ENCODE data around the gene LMAN2.

LMAN2 gene

GRCh38 chr5:177388521-177389052 is 37.1 kb upstream of the LMAN2 start:
- Histone ChIP-seq H3K36me3 (ENCODE audit: control insufficient read depth, insufficient read depth, low read length) (no peaks in the 10 kb centered on the region), H3K27me3 (replicated peaks; ENCODE audit: control insufficient read depth, insufficient read depth, low read length) (no peaks in the 10 kb centered on the region; the same call in 1 of the 2 replicates), H3K4me3 (replicated peaks; ENCODE audit: low read depth, low read length) (no peak overlapping the region)
- no peak for DNase-seq (ENCODE audit: extremely low read depth, insufficient read length)
- TF ChIP-seq, protein P1, sequence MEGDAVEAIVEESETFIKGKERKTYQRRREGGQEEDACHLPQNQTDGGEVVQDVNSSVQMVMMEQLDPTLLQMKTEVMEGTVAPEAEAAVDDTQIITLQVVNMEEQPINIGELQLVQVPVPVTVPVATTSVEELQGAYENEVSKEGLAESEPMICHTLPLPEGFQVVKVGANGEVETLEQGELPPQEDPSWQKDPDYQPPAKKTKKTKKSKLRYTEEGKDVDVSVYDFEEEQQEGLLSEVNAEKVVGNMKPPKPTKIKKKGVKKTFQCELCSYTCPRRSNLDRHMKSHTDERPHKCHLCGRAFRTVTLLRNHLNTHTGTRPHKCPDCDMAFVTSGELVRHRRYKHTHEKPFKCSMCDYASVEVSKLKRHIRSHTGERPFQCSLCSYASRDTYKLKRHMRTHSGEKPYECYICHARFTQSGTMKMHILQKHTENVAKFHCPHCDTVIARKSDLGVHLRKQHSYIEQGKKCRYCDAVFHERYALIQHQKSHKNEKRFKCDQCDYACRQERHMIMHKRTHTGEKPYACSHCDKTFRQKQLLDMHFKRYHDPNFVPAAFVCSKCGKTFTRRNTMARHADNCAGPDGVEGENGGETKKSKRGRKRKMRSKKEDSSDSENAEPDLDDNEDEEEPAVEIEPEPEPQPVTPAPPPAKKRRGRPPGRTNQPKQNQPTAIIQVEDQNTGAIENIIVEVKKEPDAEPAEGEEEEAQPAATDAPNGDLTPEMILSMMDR (IDR thresholded peaks at IDR 0.05; ENCODE audit: insufficient read depth, low read length, poor library complexity, severe bottlenecking), result no peak

DNA sequence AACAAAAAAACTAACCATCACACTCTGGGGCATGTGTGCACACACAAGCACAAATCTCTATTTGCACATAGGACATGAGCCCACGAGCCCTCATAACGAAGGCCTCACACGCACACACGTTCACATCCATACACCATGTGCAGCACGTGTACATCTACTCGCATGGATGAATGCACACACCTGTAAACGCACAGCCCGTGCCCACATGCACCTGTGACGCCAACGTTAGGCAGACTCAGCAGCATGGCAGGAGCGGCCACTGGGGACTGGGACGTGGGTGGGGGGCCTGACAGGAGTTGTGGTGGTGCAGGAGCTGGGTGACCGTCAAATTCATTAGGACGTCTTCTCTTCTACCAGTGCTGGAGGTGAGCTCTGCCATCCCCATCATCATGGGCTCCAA is 35.9 kb upstream of the LMAN2 start:
- H3K27me3 ChIP-seq (replicated peaks; ENCODE audit: control insufficient read depth, insufficient read depth, low read length), result no peaks in the 10 kb centered on the region; the same call in 1 of the 2 replicates

DNA sequence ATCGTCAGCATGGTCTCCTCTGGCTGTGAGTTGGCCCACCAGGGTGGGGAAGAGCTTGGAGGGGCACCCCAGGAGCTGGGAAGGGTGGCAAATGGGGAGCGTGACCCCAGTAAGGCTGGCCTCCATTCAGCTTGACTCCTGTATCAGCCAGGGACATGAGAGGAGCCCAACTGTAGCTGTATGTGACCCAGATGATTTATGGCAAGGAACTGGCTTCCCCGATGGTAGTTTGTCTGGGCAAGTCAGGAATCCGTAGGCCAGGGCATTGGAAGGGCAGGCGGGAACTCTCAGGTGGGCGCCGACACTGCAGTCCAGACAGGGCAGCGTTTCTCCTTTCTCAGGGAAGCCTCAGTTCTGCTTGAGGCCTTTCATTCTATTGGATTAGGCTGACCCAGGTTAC is 35.1 kb upstream of the LMAN2 start:
- H3K27me3 ChIP-seq (replicated peaks; ENCODE audit: control insufficient read depth, insufficient read depth, low read length), result no peaks in the 10 kb centered on the region; the same call in 1 of the 2 replicates
- DNase-seq (ENCODE audit: extremely low read depth, insufficient read length), result no peak
- TF ChIP-seq, protein P1 (IDR thresholded peaks at IDR 0.05; ENCODE audit: insufficient read depth, low read length, poor library complexity, severe bottlenecking), result no peak
- H3K36me3 ChIP-seq (ENCODE audit: control insufficient read depth, insufficient read depth, low read length), result no peaks in the 10 kb centered on the region
- no peak overlapping the region for H3K4me3 ChIP-seq (replicated peaks; ENCODE audit: low read depth, low read length)

More for the DNA sequence above, 35.9 kb upstream of the LMAN2 start:
- DNase-seq (ENCODE audit: extremely low read depth, insufficient read length), result no peak
- Histone ChIP-seq H3K36me3 (ENCODE audit: control insufficient read depth, insufficient read depth, low read length) (no peaks in the 10 kb centered on the region), H3K4me3 (replicated peaks; ENCODE audit: low read depth, low read length) (no peak overlapping the region)
- TF ChIP-seq, protein P1 (IDR thresholded peaks at IDR 0.05; ENCODE audit: insufficient read depth, low read length, poor library complexity, severe bottlenecking), result no peak

DNA sequence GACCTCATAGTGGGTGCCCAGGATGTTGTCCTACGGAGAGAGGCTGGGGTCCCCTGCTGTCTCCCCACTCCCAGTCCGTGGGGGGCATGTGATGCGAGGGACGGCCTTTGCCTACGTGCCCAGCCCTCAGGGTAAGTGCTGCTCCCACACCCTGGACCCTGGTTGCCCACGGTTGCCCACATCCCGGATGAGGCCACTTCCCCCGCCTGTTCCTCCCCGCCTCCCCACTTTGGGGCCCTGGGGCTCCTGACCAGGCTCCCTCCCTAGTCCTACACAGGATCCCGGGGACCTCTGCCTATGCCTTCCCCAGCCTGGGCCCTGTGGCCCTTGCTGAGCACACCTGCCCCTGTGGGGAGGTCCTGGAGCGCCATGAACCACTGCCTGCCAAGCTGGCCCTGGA is 34.3 kb upstream of the LMAN2 start:
- no peak for DNase-seq (ENCODE audit: extremely low read depth, insufficient read length)
- H3K27me3 ChIP-seq (replicated peaks; ENCODE audit: control insufficient read depth, insufficient read depth, low read length), result no peaks in the 10 kb centered on the region; the same call in 1 of the 2 replicates
- TF ChIP-seq, protein P1 (IDR thresholded peaks at IDR 0.05; ENCODE audit: insufficient read depth, low read length, poor library complexity, severe bottlenecking), result no peak
- no peaks in the 10 kb centered on the region for H3K36me3 ChIP-seq (ENCODE audit: control insufficient read depth, insufficient read depth, low read length)
- H3K4me3 ChIP-seq (replicated peaks; ENCODE audit: low read depth, low read length), result no peak overlapping the region

DNA sequence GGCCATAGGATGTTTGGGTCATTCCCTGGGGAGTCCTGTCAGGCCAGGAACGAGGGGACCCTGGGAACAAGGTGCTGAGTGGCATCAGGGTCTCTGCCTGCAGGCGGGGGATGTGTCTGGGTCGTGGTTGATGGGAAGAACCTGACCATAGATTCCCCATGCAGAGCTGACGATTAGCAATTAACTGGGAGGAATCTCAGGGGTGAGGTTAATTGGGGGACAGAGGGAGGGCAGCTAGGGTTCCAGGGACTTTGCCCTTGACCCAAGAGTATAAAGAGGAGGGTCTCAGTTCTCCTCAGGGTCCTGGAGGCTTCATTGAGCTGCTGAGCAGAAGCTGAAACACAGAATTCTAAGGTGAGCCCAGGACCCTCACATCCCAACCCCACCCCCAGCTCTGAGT is 32.7 kb upstream of the LMAN2 start, which contains the start of gene SLC34A1:
Gene SLC34A1, plus strand, starts transcription at position 301 of the 400 bp plus-strand sequence. CDS start 1,308 bp downstream, outside the sequence.
- TF ChIP-seq, protein P1 (IDR thresholded peaks at IDR 0.05; ENCODE audit: insufficient read depth, low read length, poor library complexity, severe bottlenecking), result no peak
- DNase-seq (ENCODE audit: extremely low read depth, insufficient read length), result no peak
- H3K27me3 ChIP-seq (replicated peaks; ENCODE audit: control insufficient read depth, insufficient read depth, low read length), result no peaks in the 10 kb centered on the region; the same call in 1 of the 2 replicates
- no peak within 1 kb of the TSS for H3K4me3 ChIP-seq (replicated peaks; ENCODE audit: low read depth, low read length)
- H3K36me3 ChIP-seq (ENCODE audit: control insufficient read depth, insufficient read depth, low read length), result no peaks in the 10 kb centered on the region

Data from GM06990 (cell line).